ENCODE measurements around the gene DHRS1. TPM values are rescaled to one million over a fixed set of nuclear protein-coding genes. Genes with fewer than 3 reads are reported as not detected.

The DHRS1 gene
- total RNA-seq, 1 experiment from 2014 or later: 34.7 TPM

DNA sequence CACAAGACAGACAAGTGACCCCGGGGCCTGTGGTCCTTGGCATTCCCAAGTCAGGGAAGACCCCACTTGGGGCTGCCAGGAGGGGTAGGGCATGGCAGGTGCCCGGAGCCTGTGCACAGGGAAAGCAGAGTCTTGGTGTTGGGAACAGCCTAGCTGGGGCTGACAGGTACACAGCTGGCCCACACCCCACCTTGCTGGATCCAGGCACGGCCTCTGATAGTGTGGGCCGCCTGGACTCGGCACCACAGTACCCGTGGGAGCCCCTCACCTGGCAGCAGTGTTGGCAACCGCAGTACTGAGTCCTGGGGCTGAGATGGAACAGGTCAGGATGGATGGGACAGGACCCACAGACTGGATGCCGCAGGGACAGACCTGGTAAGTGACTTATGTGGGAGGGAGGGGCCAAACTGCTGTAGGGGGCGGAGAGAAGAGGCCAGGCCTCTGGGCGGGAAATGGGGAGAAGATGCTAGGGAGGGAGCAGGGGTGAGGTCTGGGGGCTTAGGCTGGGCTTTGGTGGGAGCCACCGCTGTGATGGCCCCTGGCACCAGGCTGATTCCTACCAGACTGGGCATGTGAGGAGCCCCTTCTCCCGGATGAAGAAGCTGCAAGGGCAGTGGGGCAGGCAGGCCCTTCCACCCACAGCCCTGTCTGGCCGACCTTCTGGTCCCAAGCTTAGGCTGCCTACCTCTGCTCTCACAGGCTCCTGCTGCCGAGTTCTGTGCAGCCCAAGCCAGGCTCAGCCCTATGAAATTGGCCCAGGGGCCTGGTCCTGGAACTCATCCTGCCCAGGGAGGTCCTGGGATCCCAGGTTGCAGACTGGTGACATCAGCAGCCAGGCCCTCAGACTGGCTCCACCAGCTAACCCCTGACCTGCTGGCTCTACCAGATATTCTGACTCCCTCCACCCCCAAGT, 36.5 kb downstream of the DHRS1 start, which contains the start of gene TGM1:
Gene TGM1 (minus strand): TSS at position 357 of the 913 bp plus-strand sequence. CDS start 825 bp downstream, outside the sequence.
- H3K36me3 ChIP-seq (ENCODE audit: control insufficient read depth in 1 of 2, insufficient read depth in 2 of 2, low read length in 2 of 2): no peaks in the 10 kb centered on the region
- no peaks in the 10 kb centered on the region for H3K79me2 ChIP-seq (ENCODE audit: insufficient read depth, low read length)
- no peak within 1 kb of the TSS for H3K4me3 ChIP-seq (replicated peaks in 1 of 2; ENCODE audit: low read depth in 1 of 2, low read length in 2 of 2)
- H4K20me1 ChIP-seq (ENCODE audit: insufficient read depth): no peaks in the 10 kb centered on the region
- H3K27ac ChIP-seq (ENCODE audit: low read depth, low read length): no peak within 1 kb of the TSS
- POLR2A ChIA-PET: interaction anchor here (2.2 kb wide), 1 partner anchor 8 kb away, joined by 8 read pairs; the partner anchor contains the start of gene RABGGTA
- RAD21 ChIA-PET (ENCODE audit: low non-redundant PET in 1 of 2, low total read pairs in 2 of 2, uncharacterized antibody in 2 of 2, unreplicated experiment in 2 of 2): no interaction called here
- no peak within 1 kb of the TSS for H3K9ac ChIP-seq (ENCODE audit: low read length)
- intact Hi-C loops (cut with micrococcal nuclease): no loop called here
- CTCF ChIA-PET: no interaction called here
- no peaks in the 10 kb centered on the region for H3K9me3 ChIP-seq (ENCODE audit: control insufficient read depth in 1 of 2, insufficient read depth in 1 of 2, low read depth in 1 of 2, low read length in 2 of 2)
- no peak within 1 kb of the TSS for H3K4me2 ChIP-seq (ENCODE audit: low read length)
- H3K9me2 ChIP-seq (ENCODE audit: insufficient read depth): no peaks in the 10 kb centered on the region
- no peak for DNase-seq (ENCODE audit: low read depth, low spot score)
- ATAC-seq: peak; percentile 48
- peaks cover 10 to 14% of the 10 kb centered on the region in 2 experiments for H3K4me1 ChIP-seq (ENCODE audit: control insufficient read depth in 1 of 2, insufficient read depth in 2 of 2, low read length in 2 of 2)
- no peak for TF ChIP-seq CEBPB (IDR thresholded peaks at IDR 0.05; ENCODE audit: low read depth)
- no peak for TF ChIP-seq EGR1 (IDR thresholded peaks at IDR 0.05; ENCODE audit: low read depth)
- TF ChIP-seq TCF7L2 (IDR thresholded peaks at IDR 0.05; ENCODE audit: borderline replicate concordance, extremely low read depth, insufficient read depth, insufficient read length): no peak
- no peak for TF ChIP-seq SP1 (IDR thresholded peaks at IDR 0.05; ENCODE audit: low read depth)
- TF ChIP-seq, protein P1, sequence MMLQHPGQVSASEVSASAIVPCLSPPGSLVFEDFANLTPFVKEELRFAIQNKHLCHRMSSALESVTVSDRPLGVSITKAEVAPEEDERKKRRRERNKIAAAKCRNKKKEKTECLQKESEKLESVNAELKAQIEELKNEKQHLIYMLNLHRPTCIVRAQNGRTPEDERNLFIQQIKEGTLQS (IDR thresholded peaks at IDR 0.05): no peak
- no peak for TF ChIP-seq ZFX (IDR thresholded peaks at IDR 0.05)
- TF ChIP-seq, protein P2, sequence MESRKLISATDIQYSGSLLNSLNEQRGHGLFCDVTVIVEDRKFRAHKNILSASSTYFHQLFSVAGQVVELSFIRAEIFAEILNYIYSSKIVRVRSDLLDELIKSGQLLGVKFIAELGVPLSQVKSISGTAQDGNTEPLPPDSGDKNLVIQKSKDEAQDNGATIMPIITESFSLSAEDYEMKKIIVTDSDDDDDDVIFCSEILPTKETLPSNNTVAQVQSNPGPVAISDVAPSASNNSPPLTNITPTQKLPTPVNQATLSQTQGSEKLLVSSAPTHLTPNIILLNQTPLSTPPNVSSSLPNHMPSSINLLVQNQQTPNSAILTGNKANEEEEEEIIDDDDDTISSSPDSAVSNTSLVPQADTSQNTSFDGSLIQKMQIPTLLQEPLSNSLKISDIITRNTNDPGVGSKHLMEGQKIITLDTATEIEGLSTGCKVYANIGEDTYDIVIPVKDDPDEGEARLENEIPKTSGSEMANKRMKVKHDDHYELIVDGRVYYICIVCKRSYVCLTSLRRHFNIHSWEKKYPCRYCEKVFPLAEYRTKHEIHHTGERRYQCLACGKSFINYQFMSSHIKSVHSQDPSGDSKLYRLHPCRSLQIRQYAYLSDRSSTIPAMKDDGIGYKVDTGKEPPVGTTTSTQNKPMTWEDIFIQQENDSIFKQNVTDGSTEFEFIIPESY (IDR thresholded peaks at IDR 0.05; ENCODE audit: extremely low read depth, insufficient replicate concordance, low read length): no peak
- TF ChIP-seq SRF (IDR thresholded peaks at IDR 0.05; ENCODE audit: low read depth): no peak
- TF ChIP-seq YY1 (IDR thresholded peaks at IDR 0.05; ENCODE audit: extremely low read depth, insufficient replicate concordance, low read depth, low read length): no peak
- TF ChIP-seq CBX3 (IDR thresholded peaks at IDR 0.05; ENCODE audit: low read depth): no peak
- TF ChIP-seq POLR2AphosphoS5 (IDR thresholded peaks at IDR 0.05; ENCODE audit: low read depth, low read length): no peak
- TF ChIP-seq, protein P3, sequence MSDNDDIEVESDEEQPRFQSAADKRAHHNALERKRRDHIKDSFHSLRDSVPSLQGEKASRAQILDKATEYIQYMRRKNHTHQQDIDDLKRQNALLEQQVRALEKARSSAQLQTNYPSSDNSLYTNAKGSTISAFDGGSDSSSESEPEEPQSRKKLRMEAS (IDR thresholded peaks at IDR 0.05): no peak
- H2AFZ ChIP-seq (ENCODE audit: low read depth, low read length, poor library complexity, severe bottlenecking): no peak within 1 kb of the TSS
- no TSS peak for BruUV-seq (replicated peaks)
- H3K27me3 ChIP-seq (ENCODE audit: insufficient read depth, low read length): no peaks in the 10 kb centered on the region

Measured in HCT116 (cell line).